Activated CD4-positive, alpha-beta memory T cell treated with anti-CD3 and anti-CD28 coated beads for 36 hours (primary cell): ENCODE results near the gene NTMT1. TPM values are rescaled to one million over a fixed set of nuclear protein-coding genes. Genes with fewer than 3 reads are reported as not detected.

Experiments used
- CTCF ChIA-PET: fragments of 350-600 bp; sonication (Branson Sonifier 250); formaldehyde crosslinking; loops from one replicate; lab custom pipeline; 2021; ENCODE audit warnings: antibody characterized with exemption, inconsistent platforms; lab: Charles Lee
- POLR2A ChIA-PET: fragments of 350-600 bp; sonication (Branson Sonifier 250); formaldehyde crosslinking; loops from one replicate; lab custom pipeline; 2021; ENCODE audit warnings: antibody characterized with exemption; lab: Charles Lee
- DNase-seq: peaks from one replicate; pipeline ENCODE4 v3.0.0-alpha.2; 2020
- H3K27ac Mint-ChIP-seq: one replicate; pipeline ENCODE4 v1.8.0; 2021; ENCODE audit warnings: mixed read lengths
- H3K27me3 Mint-ChIP-seq: one replicate; pipeline ENCODE4 v1.8.0; 2021; ENCODE audit warnings: mixed read lengths
- H3K36me3 Mint-ChIP-seq: one replicate; pipeline ENCODE4 v1.8.0; 2021; ENCODE audit warnings: mixed read lengths
- H3K4me1 Mint-ChIP-seq: one replicate; pipeline ENCODE4 v1.8.0; 2021; ENCODE audit warnings: low read depth, mixed read lengths
- H3K4me3 Mint-ChIP-seq: one replicate; pipeline ENCODE4 v1.8.0; 2021; ENCODE audit warnings: mild to moderate bottlenecking, mixed read lengths
- H3K9me3 Mint-ChIP-seq: one replicate; pipeline ENCODE4 v1.8.0; 2021; ENCODE audit warnings: mixed read lengths
- intact Hi-C: fragments of 100-400 bp; cut with micrococcal nuclease; formaldehyde crosslinking; loops from one replicate; pipeline ENCODE4 v1.15.1; 2023
- total RNA-seq, 2 experiments: library from RNA; stranded (reverse); gene quantifications; one replicate each; pipeline ENCODE4 v1.2.3, GENCODE V29; 2021

The NTMT1 gene
- total RNA-seq, 2 experiments from 2014 or later: 59.9 to 64.6 TPM

DNA sequence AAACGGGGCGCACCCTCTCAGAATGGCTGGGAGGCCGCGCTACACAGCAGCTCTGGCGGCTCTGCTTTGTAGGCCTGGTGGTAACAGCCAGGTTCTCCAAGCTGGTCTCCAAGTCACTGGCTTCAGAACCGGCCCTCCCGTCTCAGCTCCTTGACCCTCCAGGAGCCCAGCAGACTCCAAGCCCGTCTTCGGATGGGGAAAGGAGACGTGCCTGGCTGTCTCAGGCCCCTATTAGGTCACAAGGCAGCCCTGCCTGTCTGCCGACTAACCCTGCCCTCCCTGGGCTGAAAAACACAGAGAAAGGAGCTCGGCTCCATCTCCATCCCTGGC is 13.8 kb downstream of the NTMT1 start:
- H3K4me3 Mint-ChIP-seq: peak overlapping the region; percentile 26
- no peak overlapping the region for H3K27ac Mint-ChIP-seq
- peaks cover 15% of the 10 kb centered on the region for H3K4me1 Mint-ChIP-seq
- intact Hi-C loops: loop anchor here (5.0 to 10.0 kb wide), 2 partner anchors 55 to 143 kb away; no protein-coding TSS in a partner anchor
- DNase-seq: no peak
- CTCF ChIA-PET: interaction anchor here (0.8 to 8.7 kb wide), 7 partner anchors 12 to 508 kb away, joined by 3 to 70 read pairs (median 4); partner anchors contain the start of genes C9orf50 and NTMT1
- peaks cover 10% of the 10 kb centered on the region for H3K36me3 Mint-ChIP-seq
- POLR2A ChIA-PET: interaction anchor here (1.8 kb wide), 1 partner anchor 13 kb away, joined by 4 read pairs; no protein-coding TSS in a partner anchor
- no peaks in the 10 kb centered on the region for H3K9me3 Mint-ChIP-seq
- no peaks in the 10 kb centered on the region for H3K27me3 Mint-ChIP-seq

DNA sequence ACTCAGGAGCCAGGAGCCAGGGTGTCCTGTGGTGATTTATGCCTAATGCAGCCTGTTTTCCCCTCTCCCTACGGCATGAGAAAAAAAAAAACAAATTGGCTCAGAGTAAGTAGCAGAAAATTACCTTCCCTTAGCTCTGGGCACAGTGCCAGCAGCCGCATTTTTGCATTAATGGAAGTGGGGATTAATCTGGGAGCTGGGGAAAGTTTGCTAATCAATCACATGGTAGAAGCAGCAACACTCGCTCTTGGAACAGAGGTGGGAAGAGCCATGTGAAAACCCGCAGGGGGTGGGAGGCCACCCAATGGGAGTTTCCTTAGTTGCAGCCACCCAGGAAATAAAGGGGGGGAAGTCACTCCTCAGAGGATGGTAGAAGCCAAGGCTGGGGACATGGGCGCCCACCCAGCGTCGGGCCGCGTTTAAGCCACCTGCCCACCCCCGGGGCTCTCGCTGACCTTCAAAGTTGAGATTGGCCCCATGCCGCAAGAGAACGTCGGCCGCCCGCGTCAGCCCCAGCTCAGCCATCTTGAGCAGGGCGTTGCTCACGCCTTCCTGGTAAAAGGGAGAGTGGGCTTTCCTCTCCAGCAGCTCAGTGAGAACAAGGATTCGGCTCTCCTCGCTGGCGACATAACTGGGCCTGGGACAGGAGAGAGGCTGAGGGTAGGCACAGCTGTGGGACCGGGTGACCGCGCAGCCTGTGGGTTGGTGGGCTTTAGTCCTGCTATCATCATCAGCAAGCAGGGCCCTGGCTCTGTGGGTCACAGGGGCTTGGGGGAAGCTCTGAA is 14.3 kb downstream of the NTMT1 start:
- Mint-ChIP-seq H3K27me3 (no peaks in the 10 kb centered on the region), H3K9me3 (no peaks in the 10 kb centered on the region), H3K27ac (no peak overlapping the region), H3K36me3 (peaks cover 5% of the 10 kb centered on the region), H3K4me3 (peak overlapping the region; percentile 76), H3K4me1 (peaks cover 15% of the 10 kb centered on the region)
- no peak for DNase-seq
- intact Hi-C loops: loop anchor here (5.0 to 10.0 kb wide), 2 partner anchors 55 to 142 kb away; no protein-coding TSS in a partner anchor
- POLR2A ChIA-PET: interaction anchor here (1.8 kb wide), 1 partner anchor 13 kb away, joined by 4 read pairs; no protein-coding TSS in a partner anchor
- CTCF ChIA-PET: interaction anchor here (1.1 to 8.7 kb wide), 8 partner anchors 13 to 509 kb away, joined by 3 to 70 read pairs (median 4); partner anchors contain the start of genes C9orf50 and NTMT1

DNA sequence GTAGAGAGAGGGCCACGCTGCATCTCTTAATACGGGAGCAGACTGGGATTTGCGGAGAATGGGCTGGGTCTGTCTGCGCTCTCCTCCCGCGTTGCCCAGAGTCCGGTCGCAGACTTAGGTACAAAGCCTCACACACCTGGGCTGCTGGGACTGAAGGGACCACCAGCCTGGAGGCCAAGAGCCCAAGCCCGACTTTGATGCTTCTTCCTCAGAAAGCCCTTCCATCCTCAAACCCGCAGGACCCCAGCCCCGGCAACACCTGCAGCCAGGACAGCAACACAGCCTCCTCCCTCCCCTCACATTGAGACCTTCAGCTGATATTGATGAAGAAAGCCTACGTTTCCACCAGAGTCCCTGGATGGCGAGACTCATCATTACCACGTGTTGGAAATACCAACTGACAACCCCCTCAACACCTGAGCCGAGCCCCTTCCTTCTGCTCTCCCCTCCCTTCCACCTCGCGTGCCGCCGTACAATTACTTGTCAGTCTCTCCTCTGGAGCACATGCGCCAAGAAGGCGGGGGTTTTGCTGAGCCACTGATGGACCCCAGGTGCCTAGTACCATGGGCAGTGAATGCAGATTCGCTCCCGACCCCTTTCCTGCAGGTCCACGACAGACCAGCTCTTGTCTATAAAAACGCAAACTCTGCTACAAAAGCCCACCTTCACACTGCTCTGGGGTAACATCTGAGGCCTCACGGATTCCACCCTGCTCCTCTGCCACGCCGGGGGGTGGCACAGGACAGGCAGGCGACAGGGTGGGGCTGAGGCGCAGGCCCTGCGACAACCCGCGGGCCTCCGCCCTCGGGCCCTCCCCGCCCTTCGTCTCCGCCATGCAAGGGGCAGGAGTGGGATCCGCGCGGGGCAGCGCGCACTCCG is 15.1 kb downstream of the NTMT1 start:
- Mint-ChIP-seq H3K36me3 (peaks cover 3% of the 10 kb centered on the region), H3K4me1 (peaks cover 15% of the 10 kb centered on the region), H3K27me3 (no peaks in the 10 kb centered on the region), H3K9me3 (no peaks in the 10 kb centered on the region), H3K4me3 (peak overlapping the region; percentile 76), H3K27ac (peak overlapping the region; percentile 20)
- no peak for DNase-seq
- ChIA-PET POLR2A (no interaction called here), CTCF (interaction anchor here (0.5 to 8.7 kb wide), 10 partner anchors 14 to 518 kb away, joined by 3 to 70 read pairs (median 4); partner anchors contain the start of gene NTMT1)
- intact Hi-C loops: loop anchor here (5.0 to 10.0 kb wide), 2 partner anchors 54 to 141 kb away; no protein-coding TSS in a partner anchor

GRCh38 chr9:129641750-129642585 is 16.0 kb downstream of the NTMT1 start, which contains the start of gene ASB6:
TSS of gene ASB6 (minus strand) at chr9:129642151. CDS start at chr9:129641999, 152 bp downstream.
- peaks cover 3% of the 10 kb centered on the region for H3K36me3 Mint-ChIP-seq
- H3K4me3 Mint-ChIP-seq: peak within 1 kb of the TSS; percentile 76
- DNase-seq: peak; percentile 96
- H3K27me3 Mint-ChIP-seq: no peaks in the 10 kb centered on the region
- H3K27ac Mint-ChIP-seq: peak within 1 kb of the TSS; percentile 58
- H3K9me3 Mint-ChIP-seq: no peaks in the 10 kb centered on the region
- peaks cover 15% of the 10 kb centered on the region for H3K4me1 Mint-ChIP-seq
- CTCF ChIA-PET: interaction anchor here (0.5 to 8.7 kb wide), 12 partner anchors 10 to 519 kb away, joined by 3 to 70 read pairs (median 4); partner anchors contain the start of gene NTMT1
- POLR2A ChIA-PET: no interaction called here
- intact Hi-C loops: loop anchor here (1.0 to 10.0 kb wide), 4 partner anchors 15 to 148 kb away; partner anchors contain the start of gene NTMT1

DNA sequence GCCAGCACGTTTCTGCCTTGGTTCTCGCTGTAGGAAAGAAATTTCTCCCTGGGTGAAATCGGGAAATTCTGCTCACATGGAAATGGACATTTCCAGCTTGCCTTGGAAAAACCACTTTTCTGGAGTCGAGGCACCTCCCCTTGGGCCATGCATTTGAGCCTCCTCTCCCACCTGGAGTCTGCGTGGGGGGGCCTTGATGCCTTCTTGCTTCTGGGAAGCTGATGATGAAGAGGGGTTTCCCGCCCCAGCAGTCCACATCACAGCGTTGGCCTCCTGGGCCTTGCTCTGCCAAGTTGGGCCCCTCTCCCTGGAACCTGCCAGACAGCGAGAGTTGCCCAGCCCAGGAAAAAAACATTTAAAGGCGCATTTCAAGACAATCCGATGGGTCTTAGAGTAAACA is 17.7 kb downstream of the NTMT1 start:
- no peak for DNase-seq
- peaks cover 15% of the 10 kb centered on the region for H3K4me1 Mint-ChIP-seq
- H3K27me3 Mint-ChIP-seq: no peaks in the 10 kb centered on the region
- CTCF ChIA-PET: interaction anchor here (0.9 to 8.7 kb wide), 7 partner anchors 16 to 512 kb away, joined by 3 to 70 read pairs (median 5); partner anchors contain the start of gene NTMT1
- no peaks in the 10 kb centered on the region for H3K9me3 Mint-ChIP-seq
- no peak overlapping the region for H3K4me3 Mint-ChIP-seq
- H3K27ac Mint-ChIP-seq: no peak overlapping the region
- H3K36me3 Mint-ChIP-seq: no peaks in the 10 kb centered on the region
- POLR2A ChIA-PET: no interaction called here
- intact Hi-C loops: loop anchor here (2.0 to 10.0 kb wide), 3 partner anchors 17 to 139 kb away; partner anchors contain the start of gene NTMT1

DNA sequence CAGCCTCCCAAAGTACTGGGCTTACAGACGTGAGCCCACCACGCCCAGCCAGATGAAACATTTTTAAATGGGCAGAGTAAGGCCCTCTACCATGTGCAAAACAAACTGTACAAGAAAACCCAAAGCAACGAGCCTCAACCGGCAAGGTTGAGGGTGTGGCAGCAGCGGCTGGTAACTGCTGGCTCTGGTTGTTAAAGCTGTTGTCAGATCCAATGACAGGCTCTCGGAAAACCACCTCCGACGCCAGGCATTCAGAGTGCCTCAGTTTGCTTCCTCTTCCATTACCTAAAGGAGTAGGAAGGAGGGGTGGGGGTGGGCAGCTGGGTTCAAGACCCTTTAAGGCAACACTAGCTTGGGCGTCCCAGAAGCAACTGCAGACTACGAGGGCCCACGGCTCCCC is 18.4 kb downstream of the NTMT1 start:
- no peaks in the 10 kb centered on the region for H3K36me3 Mint-ChIP-seq
- no peaks in the 10 kb centered on the region for H3K9me3 Mint-ChIP-seq
- no peaks in the 10 kb centered on the region for H3K27me3 Mint-ChIP-seq
- H3K27ac Mint-ChIP-seq: no peak overlapping the region
- CTCF ChIA-PET: interaction anchor here (1.4 to 8.7 kb wide), 4 partner anchors 17 to 504 kb away, joined by 4 to 70 read pairs (median 14); partner anchors contain the start of gene NTMT1
- POLR2A ChIA-PET: no interaction called here
- no peak overlapping the region for H3K4me3 Mint-ChIP-seq
- DNase-seq: no peak
- intact Hi-C loops: loop anchor here (5.0 to 10.0 kb wide), 2 partner anchors 50 to 138 kb away; no protein-coding TSS in a partner anchor
- peaks cover 15% of the 10 kb centered on the region for H3K4me1 Mint-ChIP-seq

- CTCF ChIA-PET: interaction anchor here (8.7 kb wide), 1 partner anchor 17 kb away, joined by 70 read pairs; the partner anchor contains the start of gene NTMT1
- Mint-ChIP-seq H3K27me3 (no peaks in the 10 kb centered on the region), H3K4me3 (no peak overlapping the region), H3K36me3 (no peaks in the 10 kb centered on the region), H3K4me1 (peaks cover 14% of the 10 kb centered on the region), H3K27ac (no peak overlapping the region), H3K9me3 (no peaks in the 10 kb centered on the region)
- POLR2A ChIA-PET: no interaction called here
- intact Hi-C loops: loop anchor here (5.0 to 10.0 kb wide), 2 partner anchors 50 to 137 kb away; no protein-coding TSS in a partner anchor
- no peak for DNase-seq
Measured at GRCh38 chr9:129644902-129645301, 18.9 kb downstream of the NTMT1 start.

- no peaks in the 10 kb centered on the region for H3K36me3 Mint-ChIP-seq
- H3K27ac Mint-ChIP-seq: no peak overlapping the region
- no peaks in the 10 kb centered on the region for H3K9me3 Mint-ChIP-seq
- no peaks in the 10 kb centered on the region for H3K27me3 Mint-ChIP-seq
- CTCF ChIA-PET: interaction anchor here (0.8 kb wide), 1 partner anchor 514 kb away, joined by 4 read pairs; no protein-coding TSS in a partner anchor
- intact Hi-C loops: loop anchor here (10.0 kb wide), 1 partner anchor 49 kb away; no protein-coding TSS in a partner anchor
- H3K4me3 Mint-ChIP-seq: no peak overlapping the region
- DNase-seq: no peak
- POLR2A ChIA-PET: no interaction called here
- peaks cover 2% of the 10 kb centered on the region for H3K4me1 Mint-ChIP-seq
Measured at GRCh38 chr9:129646252-129646651, 20.3 kb downstream of the NTMT1 start.

DNA sequence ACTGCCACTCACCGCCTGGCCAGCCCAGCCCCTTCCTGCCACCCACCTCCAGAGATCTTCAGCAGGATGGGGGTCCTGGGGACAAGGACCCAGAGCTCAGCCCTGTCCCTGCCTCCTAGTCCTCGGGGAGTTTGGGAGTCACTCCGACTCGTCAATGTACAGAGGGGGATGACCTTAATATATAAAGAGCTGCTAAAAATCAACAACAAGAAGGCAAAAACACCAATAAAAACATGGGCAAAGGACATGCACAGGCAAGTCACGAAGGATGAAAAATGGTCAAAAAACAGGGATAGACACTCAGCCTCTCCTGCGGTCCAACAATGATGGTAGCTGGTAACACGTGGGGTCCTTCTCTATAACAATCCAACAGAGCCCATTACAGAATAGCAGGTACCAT is 20.7 kb downstream of the NTMT1 start:
- Mint-ChIP-seq H3K27me3 (no peaks in the 10 kb centered on the region), H3K4me1 (no peaks in the 10 kb centered on the region), H3K36me3 (no peaks in the 10 kb centered on the region), H3K9me3 (no peaks in the 10 kb centered on the region), H3K4me3 (no peak overlapping the region), H3K27ac (no peak overlapping the region)
- no peak for DNase-seq
- intact Hi-C loops: loop anchor here (10.0 kb wide), 1 partner anchor 48 kb away; no protein-coding TSS in a partner anchor
- CTCF ChIA-PET: interaction anchor here (0.8 kb wide), 1 partner anchor 515 kb away, joined by 4 read pairs; no protein-coding TSS in a partner anchor
- POLR2A ChIA-PET: no interaction called here

GRCh38 chr9:129647635-129648034 is 21.7 kb downstream of the NTMT1 start:
- Mint-ChIP-seq H3K27me3 (no peaks in the 10 kb centered on the region), H3K27ac (no peak overlapping the region), H3K4me3 (no peak overlapping the region), H3K4me1 (no peaks in the 10 kb centered on the region), H3K36me3 (no peaks in the 10 kb centered on the region), H3K9me3 (no peaks in the 10 kb centered on the region)
- intact Hi-C loops: loop anchor here (10.0 kb wide), 1 partner anchor 47 kb away; no protein-coding TSS in a partner anchor
- no peak for DNase-seq
- CTCF ChIA-PET: no interaction called here
- POLR2A ChIA-PET: no interaction called here
